Gastroesophageal sphincter (tissue), 3 donors: ENCODE data around the gene PEX6.

ENCODE experiments used
- CTCF ChIP-seq, 4 experiments: fragments of 200-600 bp in 2 of 4; fragments of 450-650 bp in 2 of 4; sonication (generic) in 1 of 4; IDR thresholded peaks; one replicate each; pipeline ENCODE4 v1.5.1; 2017 to 2019; ENCODE audit warnings: antibody characterized with exemption in 4 of 4, mild to moderate bottlenecking in 2 of 4, moderate library complexity in 2 of 4
- EP300 ChIP-seq: sonication (generic); formaldehyde crosslinking; IDR thresholded peaks from one replicate; pipeline ENCODE4 v1.6.1; 2017; ENCODE audit warnings: antibody characterized with exemption, mild to moderate bottlenecking
- POLR2AphosphoS5 ChIP-seq: sonication (generic); formaldehyde crosslinking; IDR thresholded peaks from one replicate; pipeline ENCODE4 v1.6.1; 2017; ENCODE audit warnings: antibody characterized with exemption

- TF ChIP-seq CTCF (IDR thresholded peaks at IDR 0.05) (no peak), POLR2AphosphoS5 (no peak), EP300 (no peak)
These were observed 57.2 kb downstream of the PEX6 start for GRCh38 chr6:42921801-42922200.
